RWPE2 (cell line): ENCODE measurements around the gene HPSE.

Experiments
- ATAC-seq: fragments of 200-7000 bp; cut with Tn5 transposase; 3 replicates; pipeline ENCODE4 v1.9.1; 2021; ENCODE audit warnings: low read depth
- DNase-seq: peaks from one replicate; pipeline ENCODE4 v3.0.0-alpha.2; 2020; ENCODE audit warnings: low spot score
- H3K27ac ChIP-seq: fragments of 450-650 bp; 2 replicates; pipeline ENCODE4 v1.5.1; 2017; ENCODE audit warnings: mild to moderate bottlenecking; ENCODE audit not compliant: poor library complexity, severe bottlenecking
- H3K27me3 ChIP-seq: fragments of 250-450 bp; sonication (Bioruptor Pico); 2 replicates; pipeline ENCODE4 v1.5.1; 2021; ENCODE audit warnings: mild to moderate bottlenecking, moderate library complexity; ENCODE audit not compliant: insufficient read depth, poor library complexity, severe bottlenecking
- H3K36me3 ChIP-seq: fragments of 250-450 bp; sonication (Bioruptor Pico); 2 replicates; pipeline ENCODE4 v1.5.1; 2020; ENCODE audit warnings: low read depth, mild to moderate bottlenecking, moderate library complexity
- H3K4me1 ChIP-seq: fragments of 250-450 bp; sonication (Bioruptor Pico); 2 replicates; pipeline ENCODE4 v1.5.1; 2021; ENCODE audit warnings: mild to moderate bottlenecking, moderate library complexity; ENCODE audit not compliant: insufficient read depth, poor library complexity, severe bottlenecking
- H3K4me3 ChIP-seq: fragments of 250-450 bp; sonication (Bioruptor Pico); 2 replicates; pipeline ENCODE4 v1.5.1; 2021; ENCODE audit warnings: mild to moderate bottlenecking, moderate library complexity; ENCODE audit not compliant: severe bottlenecking
- H3K9me3 ChIP-seq: fragments of 250-450 bp; sonication (Bioruptor Pico); 2 replicates; pipeline ENCODE4 v1.5.1; 2021; ENCODE audit warnings: mild to moderate bottlenecking, moderate library complexity; ENCODE audit not compliant: severe bottlenecking
- TF ChIP-seq, protein P1 (sequence below): fragments of 450-650 bp; IDR thresholded peaks from one replicate; pipeline ENCODE4 v1.5.1; 2017; ENCODE audit warnings: mild to moderate bottlenecking, moderate library complexity; ENCODE audit not compliant: poor library complexity, severe bottlenecking

The HPSE gene

DNA sequence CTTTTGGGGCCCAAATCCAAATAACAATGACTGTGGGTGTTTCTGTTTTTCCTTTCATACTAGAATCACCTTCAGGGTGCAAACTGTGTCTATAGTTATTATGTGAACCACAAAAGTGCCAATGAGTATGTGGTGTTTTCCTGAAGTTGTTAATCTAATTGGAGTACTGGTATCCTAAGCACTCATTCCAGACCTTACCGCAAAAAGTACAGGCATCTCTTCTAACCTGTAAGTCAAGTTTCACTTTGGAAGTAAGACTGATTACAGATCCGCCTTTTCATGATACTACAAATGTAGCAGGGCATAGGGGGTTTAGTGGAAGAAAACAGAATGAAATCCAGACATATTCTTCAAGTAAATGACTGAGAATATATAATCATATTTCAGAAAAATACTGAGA, 66.2 kb downstream of the HPSE start:
- DNase-seq: no peak
- no peak for ATAC-seq
- peaks cover 59% of the 10 kb centered on the region for H3K36me3 ChIP-seq
- peak overlapping the region; percentile 69 for H3K27ac ChIP-seq
- no peaks in the 10 kb centered on the region for H3K27me3 ChIP-seq
- TF ChIP-seq, protein P1, sequence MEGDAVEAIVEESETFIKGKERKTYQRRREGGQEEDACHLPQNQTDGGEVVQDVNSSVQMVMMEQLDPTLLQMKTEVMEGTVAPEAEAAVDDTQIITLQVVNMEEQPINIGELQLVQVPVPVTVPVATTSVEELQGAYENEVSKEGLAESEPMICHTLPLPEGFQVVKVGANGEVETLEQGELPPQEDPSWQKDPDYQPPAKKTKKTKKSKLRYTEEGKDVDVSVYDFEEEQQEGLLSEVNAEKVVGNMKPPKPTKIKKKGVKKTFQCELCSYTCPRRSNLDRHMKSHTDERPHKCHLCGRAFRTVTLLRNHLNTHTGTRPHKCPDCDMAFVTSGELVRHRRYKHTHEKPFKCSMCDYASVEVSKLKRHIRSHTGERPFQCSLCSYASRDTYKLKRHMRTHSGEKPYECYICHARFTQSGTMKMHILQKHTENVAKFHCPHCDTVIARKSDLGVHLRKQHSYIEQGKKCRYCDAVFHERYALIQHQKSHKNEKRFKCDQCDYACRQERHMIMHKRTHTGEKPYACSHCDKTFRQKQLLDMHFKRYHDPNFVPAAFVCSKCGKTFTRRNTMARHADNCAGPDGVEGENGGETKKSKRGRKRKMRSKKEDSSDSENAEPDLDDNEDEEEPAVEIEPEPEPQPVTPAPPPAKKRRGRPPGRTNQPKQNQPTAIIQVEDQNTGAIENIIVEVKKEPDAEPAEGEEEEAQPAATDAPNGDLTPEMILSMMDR: no peak
- no peaks in the 10 kb centered on the region for H3K9me3 ChIP-seq
- peaks cover 21% of the 10 kb centered on the region for H3K4me1 ChIP-seq
- H3K4me3 ChIP-seq: no peak overlapping the region

DNA sequence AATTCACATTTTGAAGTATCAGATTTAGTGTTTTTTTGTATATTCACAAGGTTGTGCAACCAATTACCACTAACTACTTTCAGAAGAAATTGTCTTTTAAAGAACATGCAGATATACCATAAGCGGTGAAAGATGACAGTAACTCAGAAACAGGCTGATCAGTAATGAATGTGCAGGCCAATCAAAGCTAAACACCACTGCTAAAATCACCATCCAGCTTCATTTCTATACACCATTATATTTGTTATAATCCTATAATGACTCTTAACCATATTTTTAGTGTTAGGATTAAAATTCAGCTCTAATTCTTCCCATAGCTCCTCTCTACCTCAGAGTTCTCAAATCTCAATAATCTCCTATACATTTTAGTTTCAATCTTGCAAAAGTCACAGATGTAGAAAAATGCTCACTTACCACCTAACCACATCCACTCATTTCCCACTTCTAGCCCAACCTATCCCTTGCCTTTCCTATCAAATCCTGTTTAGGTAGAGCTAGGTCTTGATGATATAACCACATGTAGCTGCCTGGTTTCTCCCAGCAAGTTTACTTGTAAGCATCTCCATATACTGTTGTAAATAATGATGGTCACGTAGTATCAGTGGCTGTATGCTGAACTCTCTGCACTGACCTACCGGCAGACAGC, 66.7 kb downstream of the HPSE start:
- TF ChIP-seq, protein P1: no peak
- peak; percentile 24 for ATAC-seq
- peaks cover 21% of the 10 kb centered on the region for H3K4me1 ChIP-seq
- no peaks in the 10 kb centered on the region for H3K27me3 ChIP-seq
- H3K9me3 ChIP-seq: no peaks in the 10 kb centered on the region
- DNase-seq: no peak
- H3K36me3 ChIP-seq: peaks cover 54% of the 10 kb centered on the region
- H3K4me3 ChIP-seq: no peak overlapping the region
- peak overlapping the region; percentile 69 for H3K27ac ChIP-seq

DNA sequence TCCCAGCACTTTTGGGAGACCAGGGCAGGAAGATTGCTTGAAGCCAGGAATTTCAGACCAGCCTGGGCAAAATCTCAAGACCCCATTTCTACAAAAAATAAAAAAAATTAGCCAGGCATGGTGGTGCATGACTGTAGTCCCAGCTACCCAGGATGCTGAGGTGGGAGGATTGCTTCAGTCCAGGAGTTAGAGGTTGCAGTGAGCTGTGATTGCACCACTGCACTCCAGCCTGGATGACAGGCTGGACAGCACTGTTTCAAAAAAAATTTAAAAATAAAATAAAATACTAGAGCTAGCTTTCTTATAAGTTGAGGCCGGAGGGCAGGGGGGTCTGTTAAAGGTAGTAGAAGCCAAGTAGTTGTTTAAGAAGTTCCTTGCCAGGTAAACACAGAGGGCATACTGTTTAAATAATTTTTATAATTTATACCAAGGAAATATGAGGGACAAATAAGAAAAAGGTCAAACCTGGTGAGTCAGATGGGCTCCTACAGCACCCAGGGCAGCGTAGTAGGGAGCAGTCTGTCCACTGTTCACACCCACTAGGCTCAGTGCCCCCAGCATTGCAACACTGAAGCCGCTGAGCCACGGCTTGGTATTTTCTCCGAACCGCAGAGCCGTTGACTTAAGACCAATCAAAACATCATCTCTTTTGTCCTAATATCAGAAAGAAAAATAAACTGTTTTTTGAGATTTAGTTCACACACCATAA, 67.4 kb downstream of the HPSE start:
- peaks cover 21% of the 10 kb centered on the region for H3K4me1 ChIP-seq
- peaks cover 47% of the 10 kb centered on the region for H3K36me3 ChIP-seq
- no peaks in the 10 kb centered on the region for H3K9me3 ChIP-seq
- peak overlapping the region; percentile 69 for H3K27ac ChIP-seq
- TF ChIP-seq, protein P1: no peak
- no peak overlapping the region for H3K4me3 ChIP-seq
- DNase-seq (peak; percentile 86), ATAC-seq (peak; percentile 99)
- no peaks in the 10 kb centered on the region for H3K27me3 ChIP-seq

DNA sequence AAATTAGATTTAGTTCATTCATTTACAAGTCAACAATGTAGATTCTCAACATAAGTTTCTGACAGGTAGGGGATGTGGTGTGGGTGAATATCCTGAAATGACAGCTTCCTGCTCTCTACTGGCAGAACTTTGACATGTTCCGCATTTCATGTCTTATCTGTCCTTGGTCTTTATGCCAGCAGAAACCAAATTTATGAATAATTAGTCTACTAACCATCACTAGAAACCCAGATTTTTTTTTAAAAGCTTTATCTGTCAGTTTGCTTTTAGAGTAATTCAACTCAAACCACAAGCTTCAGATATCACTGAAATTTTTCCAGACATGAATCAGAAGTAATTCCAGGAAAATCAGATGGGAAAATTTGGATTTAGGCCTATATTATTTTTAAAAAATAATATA, 68.0 kb downstream of the HPSE start:
- Histone ChIP-seq H3K4me3 (no peak overlapping the region), H3K36me3 (peaks cover 42% of the 10 kb centered on the region), H3K27me3 (no peaks in the 10 kb centered on the region), H3K27ac (peak overlapping the region; percentile 69), H3K4me1 (peaks cover 21% of the 10 kb centered on the region), H3K9me3 (no peaks in the 10 kb centered on the region)
- ATAC-seq: no peak
- TF ChIP-seq, protein P1: no peak
- no peak for DNase-seq

DNA sequence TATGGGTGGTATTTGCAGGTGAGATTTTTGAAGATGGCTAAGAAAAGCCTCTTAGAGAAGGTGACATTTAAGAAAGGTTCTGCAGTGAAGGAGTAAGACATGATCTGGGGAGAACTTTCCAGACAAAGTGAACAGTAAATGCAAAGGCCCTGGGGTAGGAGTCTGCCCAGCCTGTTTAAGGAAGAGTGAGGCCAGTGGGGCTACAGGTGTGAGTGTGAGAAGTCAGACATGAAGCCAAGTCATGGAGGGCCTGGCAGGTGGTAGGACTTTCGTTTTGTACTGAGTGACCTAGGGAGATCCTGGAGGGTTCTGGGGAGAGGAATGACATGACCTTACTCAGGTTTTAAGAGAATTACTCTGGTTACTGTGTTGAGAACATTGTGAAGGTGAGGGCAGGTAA, 71.5 kb downstream of the HPSE start:
- H3K9me3 ChIP-seq: no peaks in the 10 kb centered on the region
- TF ChIP-seq, protein P1: no peak
- no peak overlapping the region for H3K4me3 ChIP-seq
- no peak for ATAC-seq
- peaks cover 14% of the 10 kb centered on the region for H3K4me1 ChIP-seq
- no peak for DNase-seq
- H3K27me3 ChIP-seq: no peaks in the 10 kb centered on the region
- no peak overlapping the region for H3K27ac ChIP-seq
- H3K36me3 ChIP-seq: peaks cover 21% of the 10 kb centered on the region
